Activated T-helper 2 cell treated with anti-CD3 and anti-CD28 coated beads, Interferon-gamma antibody, Interleukin-2, Interleukin-4, amounts not matched to agents 10 μg/mL and 5 μg/mL and 100 μg/mL, durations not matched to agents 14 hours and 24 hours and 36 hours (primary cell): ENCODE results near the gene JSRP1. TPM values are rescaled to one million over a fixed set of nuclear protein-coding genes. Genes with fewer than 3 reads are reported as not detected.

Experiments
- DNase-seq: peaks from one replicate; pipeline ENCODE4 v3.0.0; 2021; ENCODE audit warnings: low spot score
- H3K27ac Mint-ChIP-seq: one replicate; pipeline ENCODE4 v1.8.0; 2021; ENCODE audit warnings: mixed read lengths
- H3K27me3 Mint-ChIP-seq: one replicate; pipeline ENCODE4 v1.8.0; 2021; ENCODE audit warnings: low read depth, mixed read lengths
- H3K36me3 Mint-ChIP-seq: one replicate; pipeline ENCODE4 v1.8.0; 2021; ENCODE audit warnings: low read depth, mixed read lengths
- H3K4me1 Mint-ChIP-seq: one replicate; pipeline ENCODE4 v1.8.0; 2021; ENCODE audit warnings: low read depth, mixed read lengths
- H3K4me3 Mint-ChIP-seq: one replicate; pipeline ENCODE4 v1.8.0; 2021; ENCODE audit warnings: low read depth, mild to moderate bottlenecking, moderate library complexity, mixed read lengths
- H3K9me3 Mint-ChIP-seq: one replicate; pipeline ENCODE4 v1.8.0; 2021; ENCODE audit warnings: mixed read lengths
- intact Hi-C: fragments of 100-400 bp; cut with micrococcal nuclease; formaldehyde crosslinking; loops from one replicate; pipeline ENCODE4 v1.15.1; 2023
- total RNA-seq: library from RNA; stranded (reverse); gene quantifications from 2 replicates; pipeline ENCODE4 v1.2.3, GENCODE V29; 2022

JSRP1 gene
- total RNA-seq, 1 donor from 2014 or later: 0.21 TPM

DNA sequence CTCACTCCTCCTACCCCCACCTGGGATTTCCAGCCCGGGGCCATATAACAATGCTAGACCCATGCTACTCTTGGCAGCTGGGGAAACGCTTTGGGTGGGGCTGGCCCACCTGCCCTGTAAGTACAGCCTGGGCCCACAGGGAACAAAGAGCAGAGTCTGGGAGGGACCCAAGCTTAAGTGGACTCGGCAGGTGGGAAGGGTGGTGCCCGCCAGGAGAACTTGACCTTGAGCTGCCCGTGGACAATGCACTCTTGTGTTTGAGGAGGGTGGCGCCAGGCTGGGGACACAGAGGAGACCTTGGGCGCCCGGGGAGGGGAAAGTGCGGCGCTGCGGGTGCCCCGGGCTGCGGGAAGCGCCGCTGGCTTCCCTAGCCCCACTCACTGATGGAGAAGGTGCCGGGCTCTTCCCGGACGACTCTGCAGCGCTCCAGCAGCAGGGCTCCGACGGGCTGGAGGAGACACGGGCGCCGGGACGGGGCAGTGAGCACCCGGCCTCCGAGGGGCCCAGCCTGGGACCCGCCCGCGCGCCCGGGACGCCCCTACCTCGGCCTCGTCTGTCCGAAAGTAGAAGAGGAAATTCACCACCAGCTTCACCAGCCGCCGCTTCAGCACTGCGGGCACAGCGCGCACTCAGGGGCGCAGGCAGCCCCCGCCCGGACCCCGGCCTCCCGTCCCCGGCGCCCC is 20.7 kb downstream of the JSRP1 start:
- peak; percentile 21 for DNase-seq
- peaks cover 34% of the 10 kb centered on the region for H3K4me1 Mint-ChIP-seq

GRCh38 chr19:2234996-2235380 is 21.2 kb downstream of the JSRP1 start:
- H3K4me1 Mint-ChIP-seq: peaks cover 30% of the 10 kb centered on the region
- no peak for DNase-seq
- no peaks in the 10 kb centered on the region for H3K27me3 Mint-ChIP-seq
- peak overlapping the region; percentile 95 for H3K4me3 Mint-ChIP-seq
- intact Hi-C loops: loop anchor here (5.0 kb wide), 3 partner anchors 92 to 157 kb away; partner anchors contain the start of genes LSM7 and SPPL2B
- peaks cover 55% of the 10 kb centered on the region for H3K36me3 Mint-ChIP-seq
- peak overlapping the region; percentile 83 for H3K27ac Mint-ChIP-seq
- H3K9me3 Mint-ChIP-seq: no peaks in the 10 kb centered on the region

More for the DNA sequence above, 20.7 kb downstream of the JSRP1 start:
- intact Hi-C loops: loop anchor here (1.0 to 5.0 kb wide), 6 partner anchors 34 to 157 kb away; partner anchors contain the start of genes LSM7 and SPPL2B
- Mint-ChIP-seq H3K9me3 (no peaks in the 10 kb centered on the region), H3K27me3 (no peaks in the 10 kb centered on the region), H3K27ac (peak overlapping the region; percentile 83), H3K36me3 (peaks cover 56% of the 10 kb centered on the region), H3K4me3 (peak overlapping the region; percentile 95)

GRCh38 chr19:2233601-2234280 is 22.5 kb downstream of the JSRP1 start:
- Mint-ChIP-seq H3K9me3 (no peaks in the 10 kb centered on the region), H3K4me1 (peaks cover 22% of the 10 kb centered on the region), H3K4me3 (peak overlapping the region; percentile 95), H3K27me3 (no peaks in the 10 kb centered on the region), H3K27ac (no peak overlapping the region), H3K36me3 (peaks cover 52% of the 10 kb centered on the region)
- DNase-seq: no peak
- intact Hi-C loops: no loop called here

DNA sequence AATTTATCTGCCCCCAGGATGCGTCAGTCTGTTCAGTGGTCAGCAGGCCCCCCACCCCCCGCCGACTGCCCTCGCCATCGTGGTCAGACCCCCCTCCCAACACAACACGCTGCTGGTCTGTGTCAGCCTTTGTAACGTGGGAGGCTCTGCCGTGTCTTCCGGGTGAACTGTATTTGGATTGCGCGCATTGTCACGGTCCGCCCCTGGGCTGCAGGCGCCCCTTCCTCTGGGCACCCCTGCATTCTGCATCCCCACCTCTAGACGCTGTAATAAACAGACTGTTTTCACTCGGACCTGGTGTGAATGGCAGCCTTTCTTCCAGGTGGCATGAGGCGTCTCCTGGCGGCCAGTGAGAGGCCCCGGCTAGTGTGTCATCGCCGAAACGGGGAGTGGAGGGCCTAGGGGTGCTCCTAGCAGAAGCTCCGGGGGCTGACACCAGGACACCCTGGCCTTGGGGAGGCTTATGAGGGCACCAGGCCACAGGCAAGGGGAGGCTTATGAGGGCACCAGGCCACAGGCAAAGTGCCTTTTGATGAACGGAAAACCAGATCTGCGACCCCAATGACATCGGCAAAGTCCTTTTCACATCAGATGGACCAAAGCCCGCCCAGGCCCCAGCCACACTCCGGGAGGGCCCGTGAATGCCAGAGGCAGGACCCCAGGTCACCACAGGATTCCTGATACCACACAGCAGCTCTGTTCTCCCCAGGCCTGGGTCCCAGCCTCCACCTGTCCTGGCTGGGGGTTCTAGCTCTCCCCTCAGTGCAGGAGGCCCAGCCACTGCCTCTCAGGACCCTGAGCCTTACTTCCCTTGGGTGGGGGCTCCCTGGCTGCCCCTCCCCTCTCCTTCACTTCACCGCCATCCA is 23.7 kb downstream of the JSRP1 start:
- intact Hi-C loops: no loop called here
- H3K4me1 Mint-ChIP-seq: peaks cover 10% of the 10 kb centered on the region
- H3K27me3 Mint-ChIP-seq: no peaks in the 10 kb centered on the region
- no peak overlapping the region for H3K27ac Mint-ChIP-seq
- peaks cover 40% of the 10 kb centered on the region for H3K36me3 Mint-ChIP-seq
- no peaks in the 10 kb centered on the region for H3K9me3 Mint-ChIP-seq
- H3K4me3 Mint-ChIP-seq: peak overlapping the region; percentile 2
- DNase-seq: no peak

DNA sequence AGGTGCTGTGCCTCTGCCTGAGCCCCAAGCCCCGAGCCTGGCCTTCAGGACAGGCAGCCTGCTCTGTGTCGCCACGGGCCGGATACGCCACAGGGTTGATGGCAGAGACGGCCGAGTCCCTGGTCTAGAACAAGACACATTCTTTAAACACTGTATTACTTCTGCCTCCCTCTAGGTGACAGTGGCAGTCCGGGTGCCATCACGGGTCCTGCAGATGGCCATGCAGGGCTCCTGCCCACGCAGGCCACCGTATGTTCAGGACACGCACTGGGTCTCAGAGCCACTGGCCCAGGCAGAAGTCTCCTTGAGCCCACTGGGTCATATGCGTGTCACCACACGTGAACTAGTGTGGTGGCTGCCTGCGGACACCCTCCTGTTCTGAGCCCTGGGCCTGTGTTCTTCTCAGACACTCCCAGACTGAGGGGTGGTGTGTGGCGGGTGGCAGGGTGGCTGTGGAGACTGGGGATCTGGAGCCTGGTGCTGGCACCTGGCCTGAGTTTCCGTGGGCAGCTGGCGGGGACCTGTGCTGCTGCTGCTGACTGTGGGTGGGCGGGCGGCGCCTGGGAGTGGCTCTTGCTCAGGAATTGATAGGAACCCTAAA is 24.5 kb downstream of the JSRP1 start:
- Mint-ChIP-seq H3K4me1 (peaks cover 9% of the 10 kb centered on the region), H3K27me3 (no peaks in the 10 kb centered on the region), H3K4me3 (no peak overlapping the region), H3K36me3 (peaks cover 38% of the 10 kb centered on the region), H3K9me3 (no peaks in the 10 kb centered on the region), H3K27ac (no peak overlapping the region)
- no peak for DNase-seq
- intact Hi-C loops: no loop called here

GRCh38 chr19:2230807-2231533 is 25.2 kb downstream of the JSRP1 start:
- Mint-ChIP-seq H3K36me3 (peaks cover 37% of the 10 kb centered on the region), H3K9me3 (no peaks in the 10 kb centered on the region), H3K4me1 (peaks cover 7% of the 10 kb centered on the region), H3K4me3 (no peak overlapping the region), H3K27ac (no peak overlapping the region), H3K27me3 (no peaks in the 10 kb centered on the region)
- no peak for DNase-seq
- intact Hi-C loops: no loop called here

- DNase-seq: no peak
- Mint-ChIP-seq H3K36me3 (peaks cover 42% of the 10 kb centered on the region), H3K9me3 (no peaks in the 10 kb centered on the region), H3K4me3 (no peak overlapping the region), H3K27ac (no peak overlapping the region), H3K4me1 (peaks cover 5% of the 10 kb centered on the region), H3K27me3 (no peaks in the 10 kb centered on the region)
- intact Hi-C loops: no loop called here
Measured at GRCh38 chr19:2230033-2230531, 26.1 kb downstream of the JSRP1 start.

DNA sequence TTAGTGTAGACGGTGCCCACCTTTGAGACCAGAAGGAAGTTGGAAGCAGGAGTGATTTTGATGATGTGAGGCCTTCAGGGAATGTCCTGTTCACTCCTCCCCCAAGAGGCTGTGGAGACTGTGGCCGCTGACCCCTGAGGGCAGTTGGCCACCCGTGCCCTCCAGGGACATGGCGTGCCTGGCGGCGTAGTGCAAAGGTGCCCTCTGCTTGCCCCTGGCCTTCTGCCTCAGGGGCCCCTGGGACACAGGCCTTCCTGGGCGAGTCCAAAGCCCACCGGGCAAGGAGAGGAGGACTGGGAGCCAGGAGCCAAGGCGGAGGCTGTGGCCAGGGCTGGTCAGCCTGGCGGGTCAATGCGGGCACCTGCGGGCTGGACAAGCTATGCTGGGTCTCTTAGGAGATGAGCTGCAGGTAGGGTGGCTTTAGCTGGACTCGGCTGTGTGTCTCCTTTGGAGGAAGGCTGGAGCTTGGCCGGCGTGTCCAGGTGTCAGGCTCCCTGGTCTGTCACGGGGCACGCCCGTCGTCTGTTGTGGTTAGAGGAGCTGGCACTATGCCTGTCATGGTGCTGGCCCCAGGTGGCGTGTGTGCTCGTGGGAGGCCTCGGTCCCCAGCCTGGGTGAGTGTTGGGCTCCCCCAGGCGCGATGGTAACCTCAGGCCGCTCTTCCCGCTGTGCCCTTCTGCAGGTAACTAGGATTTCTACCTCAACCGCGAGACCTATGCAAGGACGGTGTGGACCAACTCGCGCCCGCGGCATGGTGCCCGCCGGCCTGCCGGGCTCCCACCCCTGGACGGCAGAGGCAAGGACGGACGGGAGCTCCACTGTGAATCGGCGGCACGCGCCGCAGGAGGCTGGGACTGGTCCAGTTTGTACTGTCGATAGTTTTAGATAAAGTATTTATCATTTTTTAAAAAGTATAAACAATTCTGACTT is 26.8 kb downstream of the JSRP1 start:
- Mint-ChIP-seq H3K9me3 (no peaks in the 10 kb centered on the region), H3K4me3 (no peak overlapping the region), H3K27ac (no peak overlapping the region), H3K36me3 (peaks cover 44% of the 10 kb centered on the region), H3K27me3 (no peaks in the 10 kb centered on the region), H3K4me1 (peaks cover 4% of the 10 kb centered on the region)
- DNase-seq: no peak
- intact Hi-C loops: no loop called here

GRCh38 chr19:2228157-2229030 is 27.8 kb downstream of the JSRP1 start:
- Mint-ChIP-seq H3K9me3 (no peaks in the 10 kb centered on the region), H3K4me3 (no peak overlapping the region), H3K27me3 (no peaks in the 10 kb centered on the region), H3K4me1 (no peaks in the 10 kb centered on the region), H3K27ac (no peak overlapping the region), H3K36me3 (peaks cover 47% of the 10 kb centered on the region)
- DNase-seq: no peak
- intact Hi-C loops: no loop called here

DNA sequence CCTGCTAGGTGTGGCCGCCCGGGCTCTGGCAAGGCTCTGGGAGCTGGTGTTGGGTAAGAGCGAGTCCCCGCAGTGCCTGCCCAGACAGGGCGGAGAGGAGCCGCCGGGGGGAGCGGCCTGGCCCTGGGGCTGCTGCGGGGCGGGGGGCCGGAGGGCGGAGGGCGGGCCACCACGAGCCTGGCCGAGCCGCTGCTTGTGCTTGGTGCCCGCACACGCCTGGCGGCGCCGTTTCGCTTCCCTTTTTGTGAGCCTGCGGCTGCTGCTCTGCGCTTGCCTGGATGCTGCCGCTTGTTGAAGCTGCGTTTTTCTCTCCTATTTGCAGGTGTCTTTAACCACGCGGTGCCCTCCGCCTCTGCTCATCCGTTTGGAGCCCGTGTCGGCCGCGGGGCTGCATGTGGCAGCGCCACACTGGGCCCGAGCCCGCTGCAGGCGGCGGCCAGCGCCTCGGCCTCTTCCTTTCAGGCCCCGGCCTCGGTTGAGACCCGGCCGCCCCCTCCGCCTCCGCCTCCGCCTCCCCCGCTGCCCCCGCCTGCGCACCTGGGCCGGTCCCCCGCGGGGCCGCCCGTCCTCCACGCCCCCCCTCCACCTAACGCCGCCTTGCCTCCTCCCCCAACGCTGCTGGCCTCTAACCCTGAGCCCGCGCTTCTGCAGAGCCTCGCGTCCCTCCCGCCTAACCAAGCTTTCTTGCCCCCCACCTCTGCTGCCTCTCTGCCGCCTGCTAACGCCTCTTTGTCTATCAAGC is 28.6 kb downstream of the JSRP1 start:
- Mint-ChIP-seq H3K27ac (no peak overlapping the region), H3K4me1 (no peaks in the 10 kb centered on the region), H3K4me3 (no peak overlapping the region), H3K27me3 (no peaks in the 10 kb centered on the region), H3K36me3 (peaks cover 44% of the 10 kb centered on the region), H3K9me3 (no peaks in the 10 kb centered on the region)
- no peak for DNase-seq
- intact Hi-C loops: no loop called here
